ENCODE data around the gene PIP4K2A. TPM values are rescaled to one million over a fixed set of nuclear protein-coding genes. Genes with fewer than 3 reads are reported as not detected.

PIP4K2A gene
- total and polyA plus RNA-seq, 5 donors, result 10.1 to 31.7 (median 22.6) TPM

- DNase-seq, result no peak
- no peaks in the 10 kb centered on the region for H3K9me3 ChIP-seq (ENCODE audit: control insufficient read depth, low read length)
- 91% methylated on average over 7 of the region's 7 CpGs for WGBS
- H3K27me3 ChIP-seq (ENCODE audit: control insufficient read depth, insufficient read depth), result no peaks in the 10 kb centered on the region
- no peak overlapping the region for H3K4me3 ChIP-seq (ENCODE audit: low read length)
- intact Hi-C loops (cut with DNase I), result no loop called here
- H3K4me1 ChIP-seq (ENCODE audit: control insufficient read depth, insufficient read depth, low read length), result no peaks in the 10 kb centered on the region
- ATAC-seq, result no peak
- no peak overlapping the region for H3K27ac ChIP-seq (ENCODE audit: low read length)
Observed at GRCh38 chr10:22551681-22552365, 162.6 kb downstream of the PIP4K2A start.

DNA sequence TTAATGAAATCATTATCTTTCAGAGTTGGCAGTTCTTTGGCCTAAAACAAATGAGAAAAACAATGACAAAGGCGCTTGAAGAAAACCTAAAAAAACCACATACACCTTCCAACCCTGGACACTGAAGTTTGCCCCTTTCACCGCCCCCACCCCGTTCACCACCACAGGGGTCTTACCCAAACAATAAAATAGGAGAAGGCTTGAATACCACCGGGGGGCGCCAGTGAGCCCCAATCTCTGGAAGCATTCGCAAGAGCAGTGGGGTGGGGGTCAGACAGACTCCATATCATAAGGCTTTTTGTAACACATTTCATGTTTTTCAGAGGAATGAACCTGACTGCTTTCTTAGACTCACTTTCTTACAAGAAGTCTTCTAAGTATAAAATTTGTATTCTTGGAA is 163.6 kb downstream of the PIP4K2A start:
- intact Hi-C loops (cut with DNase I), result no loop called here
- no peak overlapping the region for H3K4me3 ChIP-seq (ENCODE audit: low read length)
- WGBS, result 54% methylated on average over 6 of the region's 6 CpGs
- DNase-seq (peak; percentile 35 to 77 (median 77)), ATAC-seq (no peak)
- H3K27ac ChIP-seq (ENCODE audit: low read length), result no peak overlapping the region
- H3K27me3 ChIP-seq (ENCODE audit: control insufficient read depth, insufficient read depth), result no peaks in the 10 kb centered on the region
- no peaks in the 10 kb centered on the region for H3K9me3 ChIP-seq (ENCODE audit: control insufficient read depth, low read length)
- no peaks in the 10 kb centered on the region for H3K4me1 ChIP-seq (ENCODE audit: control insufficient read depth, insufficient read depth, low read length)

DNA sequence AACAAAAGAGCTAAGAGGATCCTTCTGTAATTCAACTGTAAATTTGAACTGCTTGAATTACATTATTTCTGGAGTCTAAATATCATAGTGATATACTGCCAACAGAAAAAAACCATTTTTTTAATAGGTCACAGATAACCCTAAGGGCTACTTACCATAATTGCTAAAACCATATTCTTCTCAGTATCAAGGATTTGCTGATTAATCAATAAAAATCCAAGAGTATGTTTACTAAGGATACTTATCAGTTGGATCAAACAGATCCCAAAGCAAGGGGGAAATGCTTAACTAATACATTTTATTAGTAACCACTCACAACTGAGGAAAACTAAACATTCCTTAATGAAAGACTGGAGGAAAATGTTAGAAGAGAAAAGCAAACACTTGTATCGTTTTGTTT is 166.0 kb downstream of the PIP4K2A start:
- no peak overlapping the region for H3K4me3 ChIP-seq (ENCODE audit: low read length)
- H3K9me3 ChIP-seq (ENCODE audit: control insufficient read depth, low read length), result no peaks in the 10 kb centered on the region
- intact Hi-C loops (cut with DNase I), result no loop called here
- 88% methylated on average over 1 of the region's 1 CpG for WGBS
- no peaks in the 10 kb centered on the region for H3K4me1 ChIP-seq (ENCODE audit: control insufficient read depth, insufficient read depth, low read length)
- no peak overlapping the region for H3K27ac ChIP-seq (ENCODE audit: low read length)
- DNase-seq (no peak), ATAC-seq (no peak)
- no peaks in the 10 kb centered on the region for H3K27me3 ChIP-seq (ENCODE audit: control insufficient read depth, insufficient read depth)

GRCh38 chr10:22545643-22546042 is 168.7 kb downstream of the PIP4K2A start:
- no peak for DNase-seq
- intact Hi-C loops (cut with DNase I), result no loop called here
- no peak for ATAC-seq
- H3K27me3 ChIP-seq (ENCODE audit: control insufficient read depth, insufficient read depth), result no peaks in the 10 kb centered on the region
- H3K9me3 ChIP-seq (ENCODE audit: control insufficient read depth, low read length), result no peaks in the 10 kb centered on the region
- H3K4me3 ChIP-seq (ENCODE audit: low read length), result no peak overlapping the region
- no peak overlapping the region for H3K27ac ChIP-seq (ENCODE audit: low read length)
- no peaks in the 10 kb centered on the region for H3K4me1 ChIP-seq (ENCODE audit: control insufficient read depth, insufficient read depth, low read length)
- WGBS, result 100% methylated on average over 1 of the region's 1 CpG

- Histone ChIP-seq H3K4me3 (ENCODE audit: low read length) (no peak overlapping the region), H3K27me3 (ENCODE audit: control insufficient read depth, insufficient read depth) (no peaks in the 10 kb centered on the region), H3K4me1 (ENCODE audit: control insufficient read depth, insufficient read depth, low read length) (no peaks in the 10 kb centered on the region), H3K27ac (ENCODE audit: low read length) (no peak overlapping the region), H3K9me3 (ENCODE audit: control insufficient read depth, low read length) (no peaks in the 10 kb centered on the region)
- peak; percentile 19 to 27 for ATAC-seq
- 87% methylated on average over 12 of the region's 12 CpGs for WGBS
- intact Hi-C loops (cut with DNase I), result no loop called here
- no peak for DNase-seq
Observed at GRCh38 chr10:22544325-22545068, 169.9 kb downstream of the PIP4K2A start.

- Histone ChIP-seq H3K9me3 (ENCODE audit: control insufficient read depth, low read length) (no peaks in the 10 kb centered on the region), H3K27me3 (ENCODE audit: control insufficient read depth, insufficient read depth) (no peaks in the 10 kb centered on the region), H3K27ac (ENCODE audit: low read length) (no peak overlapping the region), H3K4me1 (ENCODE audit: control insufficient read depth, insufficient read depth, low read length) (no peaks in the 10 kb centered on the region), H3K4me3 (ENCODE audit: low read length) (no peak overlapping the region)
- DNase-seq (peak in 1 of 3 donors; percentile 57), ATAC-seq (peak; percentile 34 to 42)
- intact Hi-C loops (cut with DNase I), result no loop called here
- WGBS, result 60% methylated on average over 7 of the region's 7 CpGs
Observed at GRCh38 chr10:22542773-22543172, 171.6 kb downstream of the PIP4K2A start.

GRCh38 chr10:22541900-22542299 is 172.5 kb downstream of the PIP4K2A start:
- Histone ChIP-seq H3K27me3 (ENCODE audit: control insufficient read depth, insufficient read depth) (no peaks in the 10 kb centered on the region), H3K4me1 (ENCODE audit: control insufficient read depth, insufficient read depth, low read length) (peaks cover 3% of the 10 kb centered on the region), H3K4me3 (ENCODE audit: low read length) (no peak overlapping the region), H3K27ac (ENCODE audit: low read length) (no peak overlapping the region), H3K9me3 (ENCODE audit: control insufficient read depth, low read length) (no peaks in the 10 kb centered on the region)
- DNase-seq (no peak), ATAC-seq (no peak)
- intact Hi-C loops (cut with DNase I), result no loop called here
- 90% methylated on average over 10 of the region's 10 CpGs for WGBS

- no peak overlapping the region for H3K4me3 ChIP-seq (ENCODE audit: low read length)
Observed at GRCh38 chr10:22539579-22540298, 174.6 kb downstream of the PIP4K2A start.

DNA sequence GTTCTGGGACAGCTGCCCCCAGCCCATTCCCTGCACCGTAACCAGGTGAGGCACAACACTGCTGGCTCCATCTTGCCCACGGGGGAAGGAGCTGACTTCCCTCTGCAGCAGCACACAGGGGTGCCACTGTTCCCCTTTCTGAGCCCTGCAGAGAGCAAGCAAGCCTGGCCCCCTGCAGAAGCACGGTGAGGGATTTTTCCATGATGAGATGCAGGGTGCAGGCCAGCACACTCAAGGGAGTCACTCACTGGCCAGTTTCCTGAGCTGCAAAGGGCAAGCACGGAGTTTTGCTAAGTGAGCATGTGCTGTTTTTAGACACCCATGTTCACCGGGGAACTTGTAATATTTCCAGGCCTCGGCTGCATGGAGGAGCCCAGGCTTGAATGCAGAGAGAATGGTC is 176.6 kb downstream of the PIP4K2A start:
- peak in 1 of 3 donors; percentile 54 for DNase-seq
- ATAC-seq, result peak; percentile 58 to 69

More at GRCh38 chr10:22539579-22540298, 174.6 kb downstream of the PIP4K2A start:
- DNase-seq (no peak), ATAC-seq (no peak)
- H3K9me3 ChIP-seq (ENCODE audit: control insufficient read depth, low read length), result no peaks in the 10 kb centered on the region
- no peaks in the 10 kb centered on the region for H3K27me3 ChIP-seq (ENCODE audit: control insufficient read depth, insufficient read depth)
- H3K4me1 ChIP-seq (ENCODE audit: control insufficient read depth, insufficient read depth, low read length), result peaks cover 5% of the 10 kb centered on the region
- intact Hi-C loops (cut with DNase I), result no loop called here
- WGBS, result 92% methylated on average over 11 of the region's 11 CpGs
- no peak overlapping the region for H3K27ac ChIP-seq (ENCODE audit: low read length)

GRCh38 chr10:22536620-22537019 is 177.8 kb downstream of the PIP4K2A start:
- H3K27ac ChIP-seq (ENCODE audit: low read length), result no peak overlapping the region
- H3K4me1 ChIP-seq (ENCODE audit: control insufficient read depth, insufficient read depth, low read length), result peaks cover 8% of the 10 kb centered on the region
- H3K4me3 ChIP-seq (ENCODE audit: low read length), result no peak overlapping the region
- no peaks in the 10 kb centered on the region for H3K27me3 ChIP-seq (ENCODE audit: control insufficient read depth, insufficient read depth)
- intact Hi-C loops (cut with DNase I), result no loop called here
- no peak for ATAC-seq
- WGBS, result 86% methylated on average over 8 of the region's 8 CpGs
- DNase-seq, result no peak
- H3K9me3 ChIP-seq (ENCODE audit: control insufficient read depth, low read length), result no peaks in the 10 kb centered on the region

More for the DNA sequence above, 176.6 kb downstream of the PIP4K2A start:
- Histone ChIP-seq H3K4me1 (ENCODE audit: control insufficient read depth, insufficient read depth, low read length) (peaks cover 8% of the 10 kb centered on the region), H3K4me3 (ENCODE audit: low read length) (no peak overlapping the region), H3K27ac (ENCODE audit: low read length) (peak overlapping the region; percentile 75), H3K9me3 (ENCODE audit: control insufficient read depth, low read length) (no peaks in the 10 kb centered on the region), H3K27me3 (ENCODE audit: control insufficient read depth, insufficient read depth) (no peaks in the 10 kb centered on the region)
- intact Hi-C loops (cut with DNase I), result no loop called here
- 60% methylated on average over 6 of the region's 6 CpGs for whole genome bisulfite sequencing

Measured in right cardiac atrium (tissue), 5 donors.